Measurements from ENCODE around the gene ARFGAP1.
"Not testable (repeated sequence)": the region's sequence is repeated elsewhere in the genome, so short reads cannot be mapped to it uniquely, and the experiment has no call there.

Gene ARFGAP1

DNA sequence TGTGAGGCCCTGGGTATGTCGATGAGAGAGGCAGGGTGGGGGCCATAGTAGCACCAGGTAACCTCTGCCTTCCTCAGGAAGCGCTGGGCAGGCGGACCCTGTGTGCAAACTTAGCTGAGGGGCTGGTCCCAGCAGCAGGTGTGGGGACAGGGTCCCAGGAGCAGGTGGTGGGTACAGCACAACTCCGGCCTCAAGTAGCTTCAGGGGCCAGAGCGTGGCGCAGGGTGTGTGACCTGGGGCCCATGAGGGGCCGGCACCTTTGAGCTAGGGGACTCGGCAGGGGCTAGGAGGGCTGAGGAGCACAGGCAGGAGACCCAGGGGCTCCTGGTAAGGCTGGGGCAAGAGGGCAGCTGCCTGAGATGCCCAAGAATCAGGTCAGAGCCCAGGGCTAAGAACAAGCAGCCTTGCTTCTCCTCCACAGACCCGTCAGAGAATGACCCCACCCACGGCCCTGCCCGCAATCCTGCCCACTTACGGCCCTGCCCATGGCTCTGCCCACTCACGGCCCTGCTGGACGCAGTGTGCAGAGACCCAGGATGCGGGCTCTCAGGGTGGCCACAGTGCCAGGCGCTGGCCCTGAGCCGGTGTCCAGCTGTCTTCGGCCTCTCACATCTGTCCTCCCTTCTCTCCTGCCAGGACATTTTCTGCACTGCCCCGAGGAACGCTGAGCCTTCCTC, 57.6 kb downstream of the ARFGAP1 start:
- H3K4me3 Mint-ChIP-seq, result no peak overlapping the region
- no peak overlapping the region for H3K27ac Mint-ChIP-seq
- no peaks in the 10 kb centered on the region for H3K4me1 Mint-ChIP-seq (ENCODE audit: low read depth)
- H3K36me3 Mint-ChIP-seq (ENCODE audit: low read depth), result no peaks in the 10 kb centered on the region
- no peaks in the 10 kb centered on the region for H3K27me3 Mint-ChIP-seq (ENCODE audit: low read depth)
- no peak for DNase-seq (ENCODE audit: low spot score)
- peaks cover 9% of the 10 kb centered on the region for H3K9me3 Mint-ChIP-seq

DNA sequence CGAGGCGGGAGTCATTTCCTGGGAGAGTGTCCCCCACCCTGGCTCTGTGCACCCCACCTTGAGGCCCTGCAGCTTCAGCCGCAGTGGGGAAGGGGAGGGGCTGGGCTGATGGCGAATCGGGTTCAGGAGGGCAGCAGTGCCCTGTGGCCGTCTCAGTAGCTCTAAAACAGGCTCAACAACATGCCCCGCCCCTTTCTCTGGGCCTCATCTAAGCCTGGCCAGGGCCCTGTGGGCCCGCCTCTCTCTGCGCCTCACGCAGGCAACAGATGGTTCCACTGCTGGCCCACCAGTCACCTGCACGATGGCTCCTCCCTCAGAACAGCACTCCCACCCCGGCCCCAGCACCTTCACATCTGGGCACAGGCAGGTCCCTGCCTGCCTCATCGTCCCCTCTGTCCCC, 58.3 kb downstream of the ARFGAP1 start:
- no peaks in the 10 kb centered on the region for H3K27me3 Mint-ChIP-seq (ENCODE audit: low read depth)
- no peak overlapping the region for H3K4me3 Mint-ChIP-seq
- H3K4me1 Mint-ChIP-seq (ENCODE audit: low read depth), result no peaks in the 10 kb centered on the region
- no peaks in the 10 kb centered on the region for H3K36me3 Mint-ChIP-seq (ENCODE audit: low read depth)
- H3K27ac Mint-ChIP-seq, result no peak overlapping the region
- peaks cover 9% of the 10 kb centered on the region for H3K9me3 Mint-ChIP-seq
- no peak for DNase-seq (ENCODE audit: low spot score)

DNA sequence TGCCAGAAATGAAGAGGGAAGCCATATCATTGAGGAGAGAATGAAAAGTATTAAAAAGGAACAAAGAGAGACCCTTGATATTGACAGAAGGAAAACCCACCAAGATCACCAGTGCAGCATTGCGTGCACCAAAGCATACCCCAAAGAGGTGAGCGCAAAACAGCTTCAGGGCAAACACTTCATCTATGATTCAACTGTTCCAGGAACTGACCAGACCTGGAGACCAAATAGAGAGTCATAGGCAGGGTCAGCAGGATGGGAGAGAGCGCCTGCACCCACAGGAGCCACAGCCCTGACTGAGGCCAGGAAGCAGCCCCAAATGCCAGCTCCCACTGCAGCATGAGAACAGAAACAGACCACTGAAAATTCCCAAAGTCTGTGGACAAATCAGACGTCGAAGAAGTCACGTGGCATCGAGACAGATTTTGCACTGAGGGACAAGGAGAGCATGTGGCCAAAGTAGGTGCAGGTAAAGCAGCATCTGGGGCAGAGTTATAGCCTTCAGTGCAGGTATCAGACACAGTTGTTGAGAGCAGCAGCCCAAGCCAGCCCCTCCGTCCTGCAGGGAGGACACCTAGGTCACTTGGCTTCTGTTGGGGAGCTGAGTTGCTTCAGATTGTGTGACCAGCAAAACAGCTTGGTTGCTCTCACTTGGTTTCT, 59.3 kb downstream of the ARFGAP1 start:
- no peaks in the 10 kb centered on the region for H3K4me1 Mint-ChIP-seq (ENCODE audit: low read depth)
- H3K9me3 Mint-ChIP-seq, result peaks cover 9% of the 10 kb centered on the region
- H3K27me3 Mint-ChIP-seq (ENCODE audit: low read depth), result peaks cover 1% of the 10 kb centered on the region
- no peak overlapping the region for H3K4me3 Mint-ChIP-seq
- H3K36me3 Mint-ChIP-seq (ENCODE audit: low read depth), result no peaks in the 10 kb centered on the region
- no peak for DNase-seq (ENCODE audit: low spot score)
- H3K27ac Mint-ChIP-seq, result no peak overlapping the region

DNA sequence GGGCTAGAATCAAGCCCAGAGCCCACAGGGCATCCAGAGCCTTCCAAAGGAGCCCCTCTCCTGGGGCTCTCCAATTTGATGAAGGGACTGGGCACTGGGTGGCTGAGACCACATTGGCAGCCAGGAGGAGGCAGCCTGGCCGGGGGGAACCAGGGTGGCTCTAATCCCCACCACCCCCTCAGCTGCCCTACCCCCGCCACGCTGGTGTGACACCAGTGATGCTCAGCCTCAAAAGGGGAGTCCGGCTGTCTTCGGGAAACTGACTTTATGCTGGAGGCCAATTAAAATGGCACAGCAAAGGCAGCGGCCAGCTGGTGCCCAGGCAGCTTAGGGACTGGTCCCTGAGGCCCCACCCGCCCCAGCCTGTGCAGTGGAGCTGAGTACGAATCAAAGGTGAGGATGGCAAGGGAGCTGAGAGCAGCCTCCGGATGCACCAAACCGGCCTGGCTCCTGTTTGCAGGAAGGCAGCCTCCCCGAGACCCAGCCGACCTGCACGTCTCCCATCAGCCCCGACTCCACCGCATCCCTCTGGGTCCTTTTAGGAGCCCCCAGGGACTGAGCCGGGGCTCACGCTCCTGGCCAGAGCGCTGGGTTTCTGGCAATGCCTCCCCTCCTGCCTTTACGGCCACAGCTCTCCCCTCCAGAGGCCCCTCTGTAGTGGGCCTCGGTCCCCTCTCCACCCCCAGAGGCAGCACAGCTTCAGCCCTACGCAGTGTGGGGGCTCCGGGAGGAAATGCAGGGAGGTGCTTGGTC, 60.1 kb downstream of the ARFGAP1 start:
- H3K27ac Mint-ChIP-seq, result no peak overlapping the region
- H3K27me3 Mint-ChIP-seq (ENCODE audit: low read depth), result peaks cover 3% of the 10 kb centered on the region
- peaks cover 9% of the 10 kb centered on the region for H3K9me3 Mint-ChIP-seq
- no peaks in the 10 kb centered on the region for H3K4me1 Mint-ChIP-seq (ENCODE audit: low read depth)
- H3K4me3 Mint-ChIP-seq, result no peak overlapping the region
- DNase-seq (ENCODE audit: low spot score), result no peak
- no peaks in the 10 kb centered on the region for H3K36me3 Mint-ChIP-seq (ENCODE audit: low read depth)

DNA sequence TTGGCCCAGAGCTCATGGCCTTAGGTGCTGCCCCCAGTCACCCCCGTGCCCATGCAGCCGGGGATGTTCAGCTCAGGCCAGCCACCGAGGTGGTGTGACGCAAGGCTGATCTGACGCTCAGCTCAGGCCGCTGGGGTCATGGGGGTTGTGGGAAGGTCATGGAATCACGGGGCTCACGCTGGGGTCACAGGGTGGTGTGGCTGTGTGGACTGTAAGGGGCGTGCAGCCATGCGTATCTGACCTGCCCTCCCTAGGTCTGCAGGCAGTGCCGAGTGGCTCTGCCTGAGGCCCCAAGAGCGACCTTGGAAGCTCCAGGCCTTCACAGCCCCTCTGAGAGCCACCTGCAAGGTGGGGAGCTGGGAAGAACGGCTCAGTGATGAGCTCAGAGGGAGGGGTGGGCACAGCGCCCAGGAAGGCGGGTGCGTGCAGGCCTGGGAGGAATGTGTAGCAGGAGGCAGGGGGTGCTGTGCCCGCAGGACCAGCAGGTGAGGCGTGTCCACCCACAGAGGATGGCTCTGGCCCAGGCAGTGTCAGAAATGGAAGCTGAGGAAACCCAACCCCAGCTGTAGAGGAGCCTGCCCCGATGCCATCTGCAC, 60.7 kb downstream of the ARFGAP1 start:
- peaks cover 3% of the 10 kb centered on the region for H3K27me3 Mint-ChIP-seq (ENCODE audit: low read depth)
- peaks cover 10% of the 10 kb centered on the region for H3K9me3 Mint-ChIP-seq
- no peak for DNase-seq (ENCODE audit: low spot score)
- H3K4me3 Mint-ChIP-seq, result no peak overlapping the region
- H3K27ac Mint-ChIP-seq, result no peak overlapping the region
- no peaks in the 10 kb centered on the region for H3K4me1 Mint-ChIP-seq (ENCODE audit: low read depth)
- H3K36me3 Mint-ChIP-seq (ENCODE audit: low read depth), result no peaks in the 10 kb centered on the region

DNA sequence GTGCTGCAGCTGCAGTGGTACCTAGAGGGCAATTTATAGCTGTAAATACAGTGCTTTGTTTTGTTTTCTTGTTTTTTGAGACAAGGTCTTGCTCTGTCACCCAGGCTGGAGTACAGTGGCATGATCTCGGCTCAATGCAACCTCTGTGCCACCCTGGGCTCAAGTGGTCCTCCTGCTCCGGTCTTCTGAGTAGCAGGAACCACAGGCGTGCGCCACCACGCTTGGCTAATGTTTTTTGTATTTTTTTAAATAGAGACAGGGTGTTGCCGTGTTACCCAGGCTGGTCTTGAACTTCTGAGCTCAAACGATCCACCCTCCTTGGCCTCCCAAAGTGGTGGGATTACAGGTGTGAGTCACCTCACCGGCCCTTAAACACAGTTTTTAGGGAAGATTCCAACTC, 61.7 kb downstream of the ARFGAP1 start:
- Mint-ChIP-seq H3K4me3 (no peak overlapping the region), H3K36me3 (ENCODE audit: low read depth) (no peaks in the 10 kb centered on the region), H3K9me3 (peaks cover 17% of the 10 kb centered on the region), H3K27ac (no peak overlapping the region), H3K4me1 (ENCODE audit: low read depth) (no peaks in the 10 kb centered on the region), H3K27me3 (ENCODE audit: low read depth) (peaks cover 3% of the 10 kb centered on the region)
- DNase-seq (ENCODE audit: low spot score), result no peak

DNA sequence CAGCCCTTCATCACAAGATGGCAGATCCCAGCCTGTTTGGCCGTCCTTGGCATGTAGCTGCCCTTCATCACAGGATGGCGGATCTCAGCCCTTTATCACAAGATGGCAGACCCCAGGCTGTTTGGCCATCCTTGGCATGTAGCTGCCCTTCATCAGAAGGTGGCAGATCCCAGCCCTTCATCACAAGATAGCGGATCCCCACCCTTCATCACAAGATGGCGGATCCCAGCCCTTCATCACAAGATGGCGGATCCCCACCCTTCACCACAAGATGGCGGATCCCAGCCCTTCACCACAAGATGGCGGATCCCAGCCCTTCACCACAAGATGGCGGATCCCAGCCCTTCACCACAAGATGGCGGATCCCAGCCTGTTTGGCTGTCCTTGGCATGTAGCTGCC, 62.4 kb downstream of the ARFGAP1 start:
- not testable (repeated sequence) for DNase-seq (ENCODE audit: low spot score); H3K27ac Mint-ChIP-seq; H3K27me3 Mint-ChIP-seq (ENCODE audit: low read depth); H3K4me1 Mint-ChIP-seq (ENCODE audit: low read depth); H3K4me3 Mint-ChIP-seq; H3K36me3 Mint-ChIP-seq (ENCODE audit: low read depth)
- H3K9me3 Mint-ChIP-seq, result peaks cover 24% of the 10 kb centered on the region

DNA sequence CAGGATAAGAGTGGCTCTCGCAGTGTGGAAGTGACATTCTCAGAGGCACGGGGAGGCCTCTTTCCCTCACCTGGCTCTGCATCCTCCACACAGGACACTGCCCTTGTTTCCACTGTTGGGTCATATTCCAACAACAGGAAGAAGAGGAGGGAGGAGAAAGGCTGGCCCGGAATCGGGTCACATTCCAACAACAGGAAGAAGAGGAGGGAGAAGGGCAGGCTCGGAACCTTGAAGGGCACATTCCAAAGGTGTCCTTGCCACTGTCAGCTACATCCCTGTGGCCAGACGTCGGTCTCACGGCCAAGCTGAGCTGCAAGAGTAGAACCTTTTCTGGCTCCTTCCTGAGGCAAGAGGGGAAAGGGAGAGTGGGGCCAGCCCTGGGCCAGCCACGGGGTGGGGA, 63.1 kb downstream of the ARFGAP1 start:
- Mint-ChIP-seq H3K9me3 (peaks cover 27% of the 10 kb centered on the region), H3K4me3 (no peak overlapping the region), H3K27ac (no peak overlapping the region), H3K36me3 (ENCODE audit: low read depth) (no peaks in the 10 kb centered on the region), H3K27me3 (ENCODE audit: low read depth) (peaks cover 3% of the 10 kb centered on the region), H3K4me1 (ENCODE audit: low read depth) (no peaks in the 10 kb centered on the region)
- DNase-seq (ENCODE audit: low spot score), result no peak

DNA sequence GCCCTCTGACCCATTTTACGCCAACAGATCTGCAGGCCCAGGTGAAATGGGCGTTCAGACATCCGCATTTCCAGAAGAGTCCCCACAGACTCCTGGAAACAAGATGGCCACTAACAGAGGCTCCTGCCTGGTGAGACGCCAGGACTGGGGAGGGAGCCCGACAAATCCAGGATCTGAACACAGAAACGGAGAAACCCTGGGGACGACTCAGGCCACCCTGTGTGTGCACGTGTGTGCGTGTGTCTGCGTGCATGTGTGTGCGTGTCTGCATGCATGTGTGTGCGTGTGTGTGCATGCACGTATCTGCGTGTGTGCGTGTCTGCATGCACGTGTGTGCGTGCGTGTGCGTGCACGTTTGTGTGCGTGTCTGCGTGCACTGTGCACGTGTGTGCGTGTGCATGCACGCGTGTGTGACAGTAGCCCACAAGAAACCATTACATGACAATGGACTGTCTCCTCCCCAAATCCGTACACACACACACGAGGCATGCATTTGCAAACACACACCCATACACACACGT, 63.7 kb downstream of the ARFGAP1 start:
- H3K4me3 Mint-ChIP-seq, result no peak overlapping the region
- no peaks in the 10 kb centered on the region for H3K4me1 Mint-ChIP-seq (ENCODE audit: low read depth)
- H3K36me3 Mint-ChIP-seq (ENCODE audit: low read depth), result no peaks in the 10 kb centered on the region
- no peak for DNase-seq (ENCODE audit: low spot score)
- no peak overlapping the region for H3K27ac Mint-ChIP-seq
- peaks cover 3% of the 10 kb centered on the region for H3K27me3 Mint-ChIP-seq (ENCODE audit: low read depth)
- H3K9me3 Mint-ChIP-seq, result peaks cover 27% of the 10 kb centered on the region

DNA sequence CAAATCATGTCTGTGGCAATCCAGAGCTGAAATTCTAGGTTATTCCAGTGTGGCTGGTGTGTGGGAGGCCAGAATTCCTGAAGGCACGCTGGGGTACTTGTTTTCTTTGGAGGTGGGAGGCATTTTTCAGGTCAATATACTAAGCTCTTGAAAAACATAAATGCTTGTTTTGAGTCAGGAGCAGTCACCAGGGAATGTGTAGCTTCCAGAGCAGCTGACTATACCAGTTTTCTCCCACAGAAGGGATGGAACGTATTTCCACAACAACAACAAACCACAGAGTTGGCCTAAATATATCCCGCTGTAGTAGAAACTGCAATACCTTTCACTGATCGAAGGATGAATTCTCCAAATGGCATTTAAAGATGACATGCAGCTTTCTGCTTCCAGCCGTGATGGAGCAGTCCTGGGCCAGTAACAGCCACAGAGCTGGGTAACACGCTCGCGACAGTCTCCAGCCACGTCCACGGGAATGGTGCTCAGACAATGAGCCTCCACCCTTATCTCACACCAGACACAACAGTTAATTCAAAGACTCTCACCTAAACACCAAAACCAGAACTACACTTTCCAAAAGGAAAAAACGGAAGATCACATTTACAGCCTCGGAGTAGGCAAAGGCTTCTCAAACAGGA, 65.3 kb downstream of the ARFGAP1 start:
- no peaks in the 10 kb centered on the region for H3K4me1 Mint-ChIP-seq (ENCODE audit: low read depth)
- H3K27ac Mint-ChIP-seq, result no peak overlapping the region
- H3K27me3 Mint-ChIP-seq (ENCODE audit: low read depth), result peaks cover 3% of the 10 kb centered on the region
- no peak overlapping the region for H3K4me3 Mint-ChIP-seq
- no peak for DNase-seq (ENCODE audit: low spot score)
- no peaks in the 10 kb centered on the region for H3K36me3 Mint-ChIP-seq (ENCODE audit: low read depth)
- peaks cover 18% of the 10 kb centered on the region for H3K9me3 Mint-ChIP-seq

Measured in T-helper 2 cell treated with Interferon-gamma antibody and Interleukin-4, amounts not matched to agents 5 μg/mL and 100 μg/mL, for 36 hours (primary cell).